Parathyroid adenoma (tissue), 2 donors: ENCODE results near the gene MRM2.

Source experiments
- H2AFZ ChIP-seq: fragments of 300-600 bp; sonication (generic); one replicate; pipeline ENCODE4 v1.7.0; 2017; ENCODE audit warnings: antibody characterized with exemption, mild to moderate bottlenecking
- H3K27ac ChIP-seq: fragments of 300-600 bp; sonication (generic); one replicate; pipeline ENCODE4 v1.7.0; 2017
- H3K27me3 ChIP-seq: fragments of 300-600 bp; sonication (generic); one replicate; pipeline ENCODE4 v1.7.0; 2017; ENCODE audit warnings: low read length; ENCODE audit not compliant: control insufficient read depth, insufficient read depth
- H3K36me3 ChIP-seq: fragments of 300-600 bp; sonication (generic); one replicate; pipeline ENCODE4 v1.7.0; 2017; ENCODE audit warnings: low read length; ENCODE audit not compliant: control insufficient read depth, insufficient read depth
- H3K4me1 ChIP-seq: fragments of 300-600 bp; sonication (generic); one replicate; pipeline ENCODE4 v1.7.0; 2017; ENCODE audit warnings: control low read depth
- H3K4me2 ChIP-seq: fragments of 300-600 bp; sonication (generic); one replicate; pipeline ENCODE4 v1.7.0; 2017; ENCODE audit warnings: low read length
- H3K4me3 ChIP-seq: fragments of 300-600 bp; sonication (generic); one replicate; pipeline ENCODE4 v1.7.0; 2017; ENCODE audit warnings: low read depth, low read length
- H3K79me2 ChIP-seq: fragments of 300-600 bp; sonication (generic); one replicate; pipeline ENCODE4 v1.7.0; 2017; ENCODE audit warnings: control low read depth
- H3K9ac ChIP-seq: fragments of 300-600 bp; sonication (generic); one replicate; pipeline ENCODE4 v1.7.0; 2017; ENCODE audit warnings: mild to moderate bottlenecking
- H3K9me3 ChIP-seq: fragments of 300-600 bp; sonication (generic); one replicate; pipeline ENCODE4 v1.7.0; 2017; ENCODE audit warnings: low read length; ENCODE audit not compliant: control insufficient read depth
- TF ChIP-seq, protein P1 (sequence below): fragments of 300-600 bp; sonication (generic); IDR thresholded peaks from one replicate; pipeline ENCODE4 v1.7.0; 2017; ENCODE audit warnings: antibody characterized with exemption, mild to moderate bottlenecking
- donor health status: primary hyperparathyroidism.

The MRM2 gene

DNA sequence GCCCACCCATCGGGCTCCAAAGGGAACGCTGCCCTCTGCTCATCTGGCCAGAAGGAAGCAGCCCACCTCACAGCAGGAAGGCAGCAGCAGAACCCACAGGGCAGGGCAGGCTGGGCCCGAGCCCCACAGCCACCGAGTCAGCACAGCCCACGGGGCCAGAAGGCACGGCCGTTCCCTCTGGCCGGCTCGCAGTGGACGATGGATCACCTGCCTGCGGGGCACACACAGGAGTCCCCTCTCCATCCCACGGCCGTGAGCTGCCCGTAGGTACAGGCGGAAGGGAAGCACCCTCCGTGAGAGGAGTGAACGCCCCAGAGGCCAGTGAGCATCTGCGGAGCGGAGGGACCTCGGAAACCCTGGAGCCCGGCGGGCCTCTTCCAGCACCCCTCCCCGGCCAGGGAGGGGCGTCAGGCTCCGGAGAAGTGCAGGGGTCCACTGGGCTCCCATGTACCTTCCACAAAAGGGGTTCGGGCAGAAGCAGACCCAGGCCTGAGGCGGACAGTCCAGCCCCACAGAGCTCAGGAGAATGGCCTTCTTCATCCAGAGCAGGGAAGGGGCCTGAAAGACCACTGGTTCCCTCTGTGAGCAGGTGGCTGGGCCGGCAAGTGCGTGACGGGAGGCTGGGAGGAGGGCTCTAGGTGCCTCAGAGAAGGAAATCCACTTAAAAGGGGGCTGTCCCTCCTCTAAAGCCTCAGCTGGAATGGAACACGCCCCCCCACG is 11.7 kb upstream of the MRM2 start:
- Histone ChIP-seq H3K36me3 (no peaks in the 10 kb centered on the region), H3K27me3 (no peaks in the 10 kb centered on the region), H3K27ac (no peak overlapping the region), H2AFZ (no peak overlapping the region), H3K79me2 (no peaks in the 10 kb centered on the region), H3K4me2 (no peak overlapping the region), H3K9me3 (no peaks in the 10 kb centered on the region), H3K4me1 (no peaks in the 10 kb centered on the region), H3K9ac (no peak overlapping the region), H3K4me3 (no peak overlapping the region)
- TF ChIP-seq, protein P1, sequence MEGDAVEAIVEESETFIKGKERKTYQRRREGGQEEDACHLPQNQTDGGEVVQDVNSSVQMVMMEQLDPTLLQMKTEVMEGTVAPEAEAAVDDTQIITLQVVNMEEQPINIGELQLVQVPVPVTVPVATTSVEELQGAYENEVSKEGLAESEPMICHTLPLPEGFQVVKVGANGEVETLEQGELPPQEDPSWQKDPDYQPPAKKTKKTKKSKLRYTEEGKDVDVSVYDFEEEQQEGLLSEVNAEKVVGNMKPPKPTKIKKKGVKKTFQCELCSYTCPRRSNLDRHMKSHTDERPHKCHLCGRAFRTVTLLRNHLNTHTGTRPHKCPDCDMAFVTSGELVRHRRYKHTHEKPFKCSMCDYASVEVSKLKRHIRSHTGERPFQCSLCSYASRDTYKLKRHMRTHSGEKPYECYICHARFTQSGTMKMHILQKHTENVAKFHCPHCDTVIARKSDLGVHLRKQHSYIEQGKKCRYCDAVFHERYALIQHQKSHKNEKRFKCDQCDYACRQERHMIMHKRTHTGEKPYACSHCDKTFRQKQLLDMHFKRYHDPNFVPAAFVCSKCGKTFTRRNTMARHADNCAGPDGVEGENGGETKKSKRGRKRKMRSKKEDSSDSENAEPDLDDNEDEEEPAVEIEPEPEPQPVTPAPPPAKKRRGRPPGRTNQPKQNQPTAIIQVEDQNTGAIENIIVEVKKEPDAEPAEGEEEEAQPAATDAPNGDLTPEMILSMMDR, result no peak

DNA sequence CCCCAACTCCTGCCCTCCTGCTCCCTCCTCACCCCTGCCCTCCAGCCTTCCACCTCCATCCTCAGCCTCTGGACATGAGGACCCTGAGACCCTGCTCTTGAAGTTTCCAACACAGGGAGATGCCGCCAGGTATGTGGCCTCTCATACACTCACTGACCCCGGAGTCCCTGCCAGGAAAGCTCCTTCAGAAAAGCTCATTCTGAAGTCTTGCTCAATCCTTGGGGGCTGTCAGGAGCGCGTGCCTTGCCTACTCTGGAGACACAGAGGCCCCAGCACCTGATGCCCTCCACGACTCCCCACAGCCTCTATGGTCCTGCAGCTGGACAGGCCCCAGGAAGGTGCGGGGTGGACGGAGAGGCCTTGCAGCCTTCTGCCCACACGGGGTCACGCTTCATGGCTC is 11.0 kb upstream of the MRM2 start:
- Histone ChIP-seq H3K9ac (no peak overlapping the region), H3K36me3 (no peaks in the 10 kb centered on the region), H3K27me3 (no peaks in the 10 kb centered on the region), H3K4me2 (no peak overlapping the region), H2AFZ (no peak overlapping the region), H3K27ac (no peak overlapping the region), H3K4me1 (no peaks in the 10 kb centered on the region), H3K79me2 (no peaks in the 10 kb centered on the region), H3K9me3 (no peaks in the 10 kb centered on the region), H3K4me3 (no peak overlapping the region)
- TF ChIP-seq, protein P1, result no peak

DNA sequence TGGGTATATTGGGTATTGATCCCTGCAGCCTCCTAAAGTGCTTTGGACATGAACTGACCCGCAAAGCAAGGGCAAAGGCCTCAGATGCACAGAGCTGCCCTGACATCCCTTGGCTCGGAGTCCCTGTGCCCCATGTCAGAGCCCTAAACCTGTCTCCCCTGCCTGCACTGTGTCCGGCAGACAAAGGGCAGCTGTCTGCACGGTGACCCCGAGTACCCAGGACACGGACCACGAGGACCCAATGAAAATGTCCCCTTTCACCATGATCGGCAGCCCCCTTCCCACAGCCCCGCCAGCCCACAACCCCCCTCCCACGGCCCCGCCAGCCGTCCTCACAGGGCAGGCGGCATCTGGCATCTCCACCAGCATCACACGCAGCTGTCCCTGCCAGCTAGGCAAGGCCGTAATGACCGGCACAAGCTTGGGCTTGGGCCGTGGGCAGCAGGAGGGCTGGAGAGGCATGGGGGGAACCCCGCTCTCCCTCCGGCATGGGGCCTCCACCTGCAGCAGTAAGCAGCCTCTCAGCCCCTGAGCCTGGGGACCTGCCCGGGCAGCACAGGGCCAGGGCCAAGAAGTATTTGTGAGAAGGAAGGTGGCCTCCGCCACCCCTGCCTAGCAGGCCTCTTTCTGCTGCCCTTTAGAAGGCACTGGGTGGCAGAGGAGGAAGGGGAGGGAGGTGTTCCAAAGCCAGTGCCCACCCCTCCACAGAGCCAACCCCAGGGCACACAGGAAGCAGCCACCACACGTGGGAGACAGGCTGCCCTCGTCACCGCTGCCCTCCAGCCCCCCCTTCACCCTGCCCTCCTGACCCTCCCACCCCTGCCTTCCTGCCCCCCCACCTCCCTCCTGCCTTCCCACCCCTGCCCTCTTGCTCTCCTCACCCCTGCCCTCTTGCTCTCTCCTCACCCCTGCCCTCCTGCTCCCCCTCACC is 10.1 kb upstream of the MRM2 start:
- Histone ChIP-seq H3K79me2 (no peaks in the 10 kb centered on the region), H3K9ac (no peak overlapping the region), H2AFZ (no peak overlapping the region), H3K36me3 (no peaks in the 10 kb centered on the region), H3K4me1 (no peaks in the 10 kb centered on the region), H3K27me3 (no peaks in the 10 kb centered on the region), H3K27ac (no peak overlapping the region), H3K9me3 (no peaks in the 10 kb centered on the region), H3K4me2 (no peak overlapping the region), H3K4me3 (no peak overlapping the region)
- TF ChIP-seq, protein P1, result no peak

DNA sequence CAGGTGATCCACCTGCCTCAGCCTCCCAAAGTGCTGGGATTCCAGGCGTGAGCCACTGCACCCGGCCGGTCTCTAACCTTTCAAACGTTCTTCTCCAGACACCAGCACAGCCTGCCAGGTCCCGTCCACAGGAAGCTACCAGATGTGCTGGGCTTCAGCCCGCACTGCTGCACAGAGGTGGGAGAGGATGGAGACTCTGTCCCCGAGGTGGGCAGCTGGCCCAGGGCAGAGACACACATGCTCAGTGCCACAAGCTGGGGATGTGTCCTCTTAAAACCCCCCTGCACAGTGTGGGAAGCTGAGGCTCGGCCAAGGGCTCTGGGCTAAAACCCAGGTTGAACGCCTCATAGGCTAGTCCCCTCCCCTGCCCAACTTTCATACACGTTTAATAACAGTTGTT is 9.4 kb upstream of the MRM2 start:
- H3K27me3 ChIP-seq, result no peaks in the 10 kb centered on the region
- H3K36me3 ChIP-seq, result no peaks in the 10 kb centered on the region
- TF ChIP-seq, protein P1, result no peak
- H3K4me1 ChIP-seq, result no peaks in the 10 kb centered on the region
- H3K27ac ChIP-seq, result no peak overlapping the region
- H3K9me3 ChIP-seq, result no peaks in the 10 kb centered on the region
- H3K9ac ChIP-seq, result no peak overlapping the region
- H3K4me3 ChIP-seq, result no peak overlapping the region
- H2AFZ ChIP-seq, result no peak overlapping the region
- no peak overlapping the region for H3K4me2 ChIP-seq
- H3K79me2 ChIP-seq, result no peaks in the 10 kb centered on the region
